Measurements from ENCODE around the gene MED28.
"Not testable (repeated sequence)": the region's sequence is repeated elsewhere in the genome, so short reads cannot be mapped to it uniquely, and the experiment has no call there.

MED28 gene

DNA sequence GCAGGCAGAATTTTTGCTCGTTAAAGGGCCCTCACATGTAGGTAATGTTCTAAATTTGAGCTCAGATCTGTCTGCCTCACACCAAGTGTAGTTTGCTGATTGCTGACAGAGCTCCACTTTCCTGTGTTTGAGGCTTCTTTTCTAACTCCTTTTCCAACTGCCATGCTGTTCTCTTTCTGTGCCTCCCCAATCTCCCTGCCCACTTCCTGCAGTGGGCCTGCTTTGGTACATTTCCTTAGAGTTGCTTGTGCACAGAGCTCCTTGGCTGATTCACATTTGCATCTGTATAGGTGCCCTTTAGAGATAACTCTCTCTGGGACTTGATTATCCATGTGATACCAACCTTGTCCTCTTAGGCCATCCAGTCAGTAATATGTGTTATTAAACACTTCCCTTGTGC lies 4.5 kb downstream of the MED28 start:
- DNase-seq (ENCODE audit: low read depth in 2 of 2): no peak

DNA sequence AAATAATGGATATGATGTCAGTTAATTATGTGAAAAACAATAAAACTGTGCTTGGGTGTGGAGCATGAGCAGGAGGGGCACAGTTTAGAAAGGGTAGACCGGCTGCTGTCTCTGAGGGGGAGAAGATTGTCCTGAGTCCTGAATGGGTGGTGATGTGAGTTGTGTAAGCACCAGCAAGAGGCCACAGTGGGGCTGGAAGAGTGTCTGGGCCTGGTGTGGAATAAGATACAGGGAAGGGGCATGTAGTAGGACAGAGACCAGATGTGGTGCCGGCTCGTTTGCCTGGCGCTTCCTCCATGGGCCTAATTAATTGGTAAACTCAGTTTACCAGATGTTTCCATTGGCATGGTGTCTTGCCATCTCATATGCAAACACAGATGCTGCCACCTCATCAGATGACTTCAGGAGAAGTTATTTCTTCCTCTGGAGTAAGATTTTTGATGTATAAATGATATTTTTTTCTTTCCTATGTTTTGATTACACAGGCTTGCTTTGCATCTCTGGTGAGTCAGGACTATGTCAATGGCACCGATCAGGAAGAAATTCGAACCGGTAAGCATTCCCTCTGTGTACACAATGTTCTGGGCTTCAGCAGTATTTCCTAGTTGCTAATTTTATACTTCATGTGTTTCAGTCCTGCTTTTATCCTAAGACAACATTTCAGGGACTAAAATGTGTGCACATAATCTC lies 5.1 kb downstream of the MED28 start:
- no peak for DNase-seq (ENCODE audit: low read depth in 2 of 2)

DNA sequence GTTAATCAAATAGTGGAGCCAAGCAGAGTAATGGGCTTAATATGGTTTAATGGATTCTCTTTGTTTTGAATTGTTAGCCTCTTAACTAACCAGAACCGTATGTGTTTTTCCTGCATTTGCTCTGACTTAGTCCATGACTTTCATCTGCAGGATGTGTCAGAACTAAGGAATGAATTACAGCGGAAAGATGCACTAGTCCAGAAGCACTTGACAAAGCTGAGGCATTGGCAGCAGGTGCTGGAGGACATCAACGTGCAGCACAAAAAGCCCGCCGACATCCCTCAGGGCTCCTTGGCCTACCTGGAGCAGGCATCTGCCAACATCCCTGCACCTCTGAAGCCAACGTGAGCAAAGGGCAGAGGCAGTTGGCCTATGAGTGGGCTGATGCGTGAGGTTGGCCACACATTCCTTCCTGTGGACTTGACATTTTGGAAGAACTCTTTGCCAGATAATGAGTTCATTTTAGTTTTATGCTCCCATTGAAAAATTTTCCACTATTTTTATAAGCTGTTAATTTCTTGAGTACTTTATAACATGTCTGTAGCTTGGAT lies 9.1 kb downstream of the MED28 start:
- no peak for DNase-seq (ENCODE audit: low read depth in 2 of 2)

DNA sequence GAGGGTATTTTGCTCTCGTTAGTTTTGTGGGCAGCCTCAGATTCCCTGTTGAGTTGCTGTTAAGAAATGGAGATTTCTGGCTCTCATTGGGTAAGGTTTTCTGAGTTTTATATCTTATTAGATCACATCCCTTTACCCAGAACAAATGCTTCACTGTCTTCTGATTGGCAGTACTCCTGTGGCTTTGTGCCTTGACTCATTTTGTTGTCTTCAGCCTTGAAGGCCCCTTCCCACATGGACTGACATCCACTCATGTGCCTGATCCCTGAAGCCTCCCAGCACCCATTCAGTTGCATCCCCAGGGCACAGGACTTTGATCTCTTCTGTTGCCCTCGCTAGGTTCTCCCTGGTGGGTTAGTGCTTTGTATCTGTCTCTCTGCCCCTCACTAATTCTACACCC lies 10.4 kb downstream of the MED28 start:
- no peak for DNase-seq (ENCODE audit: low read depth in 2 of 2)

DNA sequence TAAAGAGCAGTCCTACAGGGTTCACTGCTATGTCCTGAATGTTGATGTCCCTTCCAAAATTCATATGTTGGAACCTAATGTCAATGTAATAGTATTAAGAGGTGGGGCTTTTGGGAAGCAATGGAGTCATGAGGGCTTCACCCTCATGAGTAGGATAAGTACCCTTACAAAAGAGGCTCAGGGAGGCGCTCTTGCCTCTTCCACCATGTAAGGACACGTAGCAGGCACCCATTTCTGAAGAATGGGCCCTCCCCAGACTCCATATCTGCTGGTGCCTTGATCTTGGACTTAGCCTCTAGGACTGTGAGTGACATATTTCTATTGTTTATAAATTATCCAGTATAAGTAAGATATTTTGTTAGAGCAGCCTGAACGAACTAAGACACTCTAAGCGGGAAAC lies 15.8 kb downstream of the MED28 start:
- DNase-seq (ENCODE audit: low read depth in 2 of 2): no peak

DNA sequence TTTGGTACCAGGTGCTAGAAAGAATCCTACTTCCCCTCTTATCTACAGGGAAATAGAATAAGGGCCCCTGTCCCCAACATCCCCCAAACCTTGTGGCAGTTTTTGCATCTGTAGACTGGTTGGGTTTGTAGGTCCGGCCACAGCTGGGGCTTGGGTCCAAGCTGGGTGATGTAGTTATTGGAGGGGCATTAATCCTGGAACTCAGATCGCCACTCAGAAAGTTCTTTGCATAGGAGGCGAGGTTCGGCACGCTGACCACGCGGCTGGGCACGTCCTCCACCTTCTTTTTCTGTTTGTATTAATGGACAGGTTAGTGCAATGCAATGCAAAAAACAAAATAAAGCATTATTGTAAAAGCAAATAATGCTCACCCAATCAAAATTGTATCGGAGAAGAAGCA lies 19.2 kb downstream of the MED28 start:
- DNase-seq (ENCODE audit: low read depth in 2 of 2): no peak

DNA sequence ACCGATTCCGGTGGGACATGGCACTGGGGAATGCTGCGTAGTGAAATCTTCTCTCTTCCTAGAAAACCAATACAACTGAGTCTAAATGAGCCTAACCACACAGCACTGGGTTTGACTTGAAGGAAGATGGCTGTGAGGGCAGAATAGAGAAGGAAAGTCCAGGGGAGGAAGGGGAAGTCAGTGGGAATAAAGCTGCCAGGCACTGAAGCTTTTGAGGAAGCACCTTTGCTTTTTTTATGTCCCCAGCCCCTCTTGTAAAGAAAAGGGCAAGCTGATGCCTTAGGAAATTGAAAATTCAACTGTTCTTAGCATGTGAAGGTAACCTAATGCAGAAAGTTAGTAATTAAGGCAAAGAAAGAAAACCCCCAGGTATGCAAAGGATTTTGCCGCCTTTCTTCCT lies 20.6 kb downstream of the MED28 start:
- DNase-seq (ENCODE audit: low read depth in 2 of 2): no peak

DNA sequence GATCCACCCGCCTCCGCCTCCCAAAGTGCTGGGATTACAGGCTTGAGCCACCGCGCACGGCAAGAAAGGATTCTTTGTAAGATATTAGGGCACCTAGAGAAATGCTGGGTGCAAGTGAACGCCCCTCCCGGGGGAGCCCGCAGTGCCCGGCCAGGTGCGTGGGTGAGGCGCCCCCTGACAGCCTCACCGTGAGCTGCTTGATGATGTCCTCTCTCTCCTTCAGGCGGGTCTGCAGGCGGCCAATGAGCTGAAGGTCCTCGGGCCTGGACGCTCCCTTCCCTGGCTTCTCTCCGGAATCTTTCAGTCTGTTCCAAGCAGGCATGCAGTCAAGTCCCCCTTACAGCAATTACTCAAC lies 21.9 kb downstream of the MED28 start:
- DNase-seq (ENCODE audit: low read depth in 2 of 2): no peak

DNA sequence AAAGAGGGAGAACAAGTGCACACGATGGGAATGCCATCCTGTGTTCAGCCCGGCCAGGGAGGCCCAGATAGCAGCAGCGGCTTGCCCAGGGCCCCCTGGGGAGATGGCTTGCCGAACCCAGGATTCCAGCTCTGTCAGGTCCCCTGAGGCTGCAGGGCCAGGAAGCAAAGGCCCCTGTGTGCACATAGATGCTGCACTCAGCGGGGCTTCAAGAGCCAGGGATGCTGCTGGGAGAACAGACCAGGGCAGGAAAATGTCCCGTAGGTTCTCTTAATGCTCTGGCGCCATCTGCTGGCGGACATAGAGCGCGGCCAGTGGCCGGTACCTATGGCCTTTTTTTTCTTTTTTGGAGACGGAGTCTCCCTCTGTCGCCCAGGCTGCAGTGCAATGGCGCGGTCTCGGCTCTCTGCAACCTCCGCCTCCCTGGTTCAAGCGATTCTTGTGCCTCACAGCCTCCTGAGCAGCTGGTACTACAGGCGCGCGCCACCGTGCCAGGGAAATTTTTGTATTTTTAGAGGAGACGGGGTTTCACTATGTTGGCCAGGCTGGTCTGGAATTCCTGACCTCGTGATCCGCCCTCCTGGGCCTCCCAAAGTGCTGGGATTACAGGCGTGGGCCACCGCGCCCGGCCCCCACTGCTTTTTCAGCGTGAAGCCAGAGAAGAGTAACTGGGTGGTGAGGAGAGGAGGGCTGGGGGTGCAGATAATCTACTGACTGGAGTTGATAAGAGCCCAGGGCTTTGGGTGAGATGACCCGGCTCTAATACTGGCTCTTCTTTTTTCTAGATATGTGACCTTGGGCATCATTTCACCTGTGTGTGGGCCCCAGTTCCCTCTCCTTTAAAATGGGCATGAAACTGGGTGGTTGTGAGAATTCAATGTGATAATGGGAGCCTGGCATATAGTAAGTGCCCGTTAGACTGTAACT lies 22.5 kb downstream of the MED28 start:
- peak; percentile 67 for DNase-seq (ENCODE audit: low read depth in 2 of 2)

DNA sequence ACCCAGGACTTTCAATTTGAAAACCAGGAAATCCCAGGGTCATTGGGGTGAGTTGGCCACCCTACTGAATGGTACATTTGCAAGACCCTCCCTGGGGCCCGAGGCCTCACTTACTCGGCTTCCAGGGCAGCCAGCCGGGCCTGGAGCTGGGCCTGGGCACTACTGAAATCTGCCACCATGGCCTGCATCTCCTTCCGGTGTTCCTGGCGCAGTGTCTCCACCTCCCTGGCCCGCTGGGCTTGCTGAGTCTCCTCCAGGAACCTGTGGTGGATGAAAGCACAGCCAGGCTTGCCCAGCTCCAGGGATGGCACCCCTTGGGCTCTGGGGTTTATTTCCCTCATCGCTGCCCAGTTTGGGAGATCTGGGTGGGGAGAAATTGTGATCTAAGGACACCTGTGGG lies 24.7 kb downstream of the MED28 start:
- DNase-seq (ENCODE audit: low read depth in 2 of 2): no peak

DNA sequence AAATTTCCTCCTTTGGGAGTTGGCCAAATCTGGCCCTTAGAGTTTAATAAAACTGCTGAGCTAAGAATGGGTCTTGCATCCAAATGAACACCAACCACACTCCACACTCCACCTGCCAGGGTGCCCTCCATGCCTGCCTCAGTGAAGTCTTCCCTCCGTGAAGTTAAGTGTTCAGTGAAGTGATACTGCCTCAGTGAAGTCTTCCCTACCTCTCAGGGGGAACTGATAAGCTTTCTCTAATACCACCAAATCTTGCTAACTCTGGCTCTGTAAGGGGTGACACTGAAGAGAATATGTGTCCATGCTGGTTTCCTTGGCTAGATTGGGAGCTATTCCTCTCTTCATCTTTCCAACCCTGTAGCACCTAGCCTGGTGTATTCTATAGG lies 27.9 kb downstream of the MED28 start:
- DNase-seq (ENCODE audit: low read depth in 2 of 2): no peak

DNA sequence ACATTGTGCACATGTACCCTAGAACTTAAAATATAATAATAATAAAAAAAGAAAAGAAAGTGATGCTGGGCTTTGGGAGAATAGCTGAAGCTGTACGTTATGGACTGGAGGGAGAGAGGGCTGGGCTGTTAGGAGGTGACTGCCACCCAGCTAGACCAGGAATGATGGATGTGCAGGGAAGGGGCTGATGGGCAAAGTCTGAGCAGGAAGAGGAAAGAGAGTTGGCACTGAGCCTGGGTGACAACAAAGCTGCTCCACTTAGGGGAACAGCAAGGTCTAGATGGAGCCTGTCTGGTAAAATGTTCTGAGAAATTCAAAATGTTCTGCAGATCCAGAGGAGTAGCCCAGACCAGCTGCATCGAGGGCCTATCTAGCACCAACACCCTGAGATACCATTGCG lies 32.3 kb downstream of the MED28 start:
- no peak for DNase-seq (ENCODE audit: low read depth in 2 of 2)

DNA sequence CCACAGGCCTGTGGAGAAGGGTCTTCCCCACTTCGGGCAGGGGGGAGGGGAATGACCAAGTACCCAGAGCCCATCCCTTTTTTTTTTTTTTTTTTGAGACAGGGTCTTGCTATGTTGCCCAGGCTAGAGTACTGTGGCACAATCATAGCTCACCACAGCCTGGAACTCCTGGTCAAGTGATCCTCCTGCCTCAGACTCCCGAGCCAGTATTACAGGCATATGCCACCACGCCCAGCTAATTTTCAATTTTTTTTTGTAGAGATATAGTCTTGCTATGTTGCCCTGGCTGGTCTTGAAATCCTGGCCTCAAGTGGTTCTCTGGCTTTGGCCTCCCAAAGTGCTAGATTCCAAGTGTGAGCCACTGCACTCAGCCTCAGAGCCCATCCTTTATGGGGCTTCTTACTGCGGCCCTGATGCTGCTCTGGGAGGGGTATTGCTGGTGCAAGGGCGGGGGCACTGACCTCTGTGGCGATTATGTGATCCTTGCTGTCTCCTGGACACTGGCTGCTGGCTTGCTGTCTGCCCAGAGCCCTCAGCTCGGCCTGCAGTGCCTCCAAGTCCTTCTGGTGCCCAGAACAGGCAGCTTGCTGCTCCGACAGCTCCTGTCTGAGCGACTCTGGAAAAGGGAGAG lies 32.9 kb downstream of the MED28 start:
- no peak for DNase-seq (ENCODE audit: low read depth in 2 of 2)

DNA sequence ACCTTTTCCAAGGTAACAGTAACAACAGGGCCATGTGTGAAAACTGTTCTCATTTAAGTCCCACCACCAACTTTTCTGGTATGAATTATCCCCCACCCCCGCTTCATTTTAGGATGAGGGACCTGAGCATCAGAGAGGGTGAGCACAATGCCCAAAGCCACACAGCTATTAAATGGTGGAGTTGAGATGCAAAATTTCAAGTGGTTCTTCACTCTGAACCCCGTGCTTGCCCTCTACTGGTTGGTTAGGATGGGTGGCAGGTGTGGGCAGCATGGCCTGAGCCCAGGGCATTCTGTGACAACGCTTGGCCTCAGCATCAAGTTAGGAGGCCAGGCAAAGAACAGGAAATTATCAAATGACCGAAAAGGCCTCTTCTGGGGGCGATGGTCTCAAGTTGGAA lies 33.5 kb downstream of the MED28 start:
- DNase-seq (ENCODE audit: low read depth in 2 of 2): no peak

DNA sequence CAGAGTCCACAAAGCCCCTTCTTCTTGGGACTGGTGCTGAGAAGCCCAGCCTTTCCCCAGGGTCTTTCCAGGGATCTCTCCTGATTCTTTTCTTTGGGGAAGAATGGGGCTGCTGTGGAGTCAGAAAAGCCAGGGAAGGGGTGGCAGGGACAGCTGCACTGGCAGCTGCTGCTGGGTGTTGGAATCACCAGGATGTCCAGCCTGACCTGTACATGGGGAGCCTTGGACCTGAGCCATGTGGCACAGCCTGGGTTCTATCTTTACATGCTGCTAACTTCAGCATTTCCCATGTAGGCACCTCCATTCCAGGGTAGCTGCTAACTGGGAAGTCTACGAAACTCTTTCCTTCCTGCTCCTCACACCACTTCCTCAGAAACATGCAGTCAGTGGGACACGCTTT lies 36.0 kb downstream of the MED28 start:
- DNase-seq (ENCODE audit: low read depth in 2 of 2): no peak

DNA sequence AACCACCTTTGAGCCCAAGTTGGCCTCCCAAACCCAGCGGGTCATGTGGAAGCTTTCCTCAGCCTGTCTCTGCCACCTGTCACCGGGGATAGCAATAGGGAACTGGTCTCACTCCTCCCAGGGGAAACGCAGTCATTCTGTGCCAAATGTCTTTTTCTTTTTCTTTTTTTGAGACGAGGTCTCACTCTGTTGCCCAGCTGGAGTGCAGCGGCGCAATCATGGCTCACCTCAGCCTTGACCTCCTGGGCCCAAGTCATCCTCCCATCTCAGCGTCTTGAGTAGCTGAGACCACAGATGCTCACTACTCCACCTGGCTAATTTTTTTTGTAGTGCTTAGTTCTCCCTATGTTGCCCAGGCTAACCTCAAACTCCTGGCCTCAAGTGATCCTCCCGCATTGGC lies 40.3 kb downstream of the MED28 start:
- no peak for DNase-seq (ENCODE audit: low read depth in 2 of 2)

DNA sequence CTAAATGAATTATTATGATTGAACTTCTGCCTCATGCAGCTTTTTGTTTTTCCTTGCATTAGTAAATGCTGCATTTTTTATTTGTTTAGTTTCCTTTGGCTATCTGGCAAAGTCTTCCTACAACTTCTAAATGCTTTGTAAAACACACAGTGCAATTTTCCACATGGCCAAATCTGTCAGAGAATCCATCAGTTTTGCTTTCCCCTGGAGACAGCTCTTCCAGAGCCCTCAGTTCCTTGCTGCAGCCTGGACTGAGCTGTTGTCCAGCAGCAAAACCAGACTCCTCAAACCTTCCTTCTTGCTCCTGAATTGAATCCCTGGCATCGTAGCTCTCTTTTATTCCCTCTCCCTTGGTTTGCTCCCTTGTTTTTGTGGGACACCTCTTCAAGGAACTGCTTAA lies 42.6 kb downstream of the MED28 start:
- no peak for DNase-seq (ENCODE audit: low read depth in 2 of 2)

DNA sequence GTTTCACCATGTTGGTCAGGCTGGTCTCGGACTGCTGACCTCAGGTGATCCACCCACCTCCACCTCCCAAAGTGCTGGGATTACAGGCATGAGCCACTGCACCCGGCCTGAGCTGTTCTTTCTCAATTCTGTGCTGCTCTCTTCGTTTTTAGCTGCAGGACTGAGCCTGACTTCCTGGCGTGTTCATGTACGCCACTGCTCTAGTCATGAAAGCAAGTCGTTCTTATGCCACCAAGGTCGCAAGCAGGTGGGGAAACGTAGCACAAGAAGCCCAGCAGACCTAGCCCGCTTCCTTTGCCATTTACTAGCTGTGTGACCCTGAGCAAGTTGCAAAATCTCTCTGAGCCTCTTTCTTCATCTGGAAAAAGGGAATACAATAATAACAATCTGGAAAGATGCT lies 43.4 kb downstream of the MED28 start:
- no peak for DNase-seq (ENCODE audit: low read depth in 2 of 2)

DNA sequence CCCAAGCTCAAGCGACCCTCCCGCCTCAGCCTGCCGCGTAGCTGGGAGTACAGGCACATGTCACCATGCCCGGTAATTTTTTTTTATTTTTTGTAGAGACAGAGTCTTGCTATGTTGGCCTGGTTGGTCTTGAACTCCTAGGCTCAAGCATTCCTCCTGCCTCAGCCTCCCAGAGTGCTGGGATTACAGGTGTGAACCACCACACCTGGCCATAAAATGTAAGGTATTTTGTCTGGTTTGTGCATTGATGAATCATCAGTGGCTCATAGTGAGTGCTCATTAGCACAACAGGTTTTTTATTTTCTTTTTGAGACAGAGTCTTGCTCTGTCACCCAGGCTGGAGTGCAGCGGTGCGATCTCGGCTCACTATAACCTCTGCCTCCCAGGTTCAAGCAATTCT lies 44.8 kb downstream of the MED28 start:
- DNase-seq (ENCODE audit: low read depth in 2 of 2): not testable (repeated sequence)

DNA sequence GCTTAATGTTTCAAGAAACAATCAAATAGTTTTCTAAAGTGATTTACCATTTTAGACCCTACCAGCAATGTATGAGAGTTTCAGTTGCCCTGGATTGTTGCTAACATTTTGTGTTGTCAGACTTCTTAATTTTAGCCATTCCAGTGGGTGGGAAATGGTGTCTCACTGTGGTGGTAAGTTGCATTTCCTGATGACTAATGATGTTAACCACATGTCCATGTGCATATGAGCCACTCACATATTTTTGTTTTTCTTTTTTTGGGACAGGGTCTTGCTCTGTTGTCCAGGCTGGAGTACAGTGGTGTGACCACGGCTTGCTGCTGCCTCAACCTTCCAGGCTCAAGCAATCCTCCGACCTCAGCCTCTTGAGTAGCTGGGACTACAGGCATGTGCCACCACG lies 48.3 kb downstream of the MED28 start:
- no peak for DNase-seq (ENCODE audit: low read depth in 2 of 2)

DNA sequence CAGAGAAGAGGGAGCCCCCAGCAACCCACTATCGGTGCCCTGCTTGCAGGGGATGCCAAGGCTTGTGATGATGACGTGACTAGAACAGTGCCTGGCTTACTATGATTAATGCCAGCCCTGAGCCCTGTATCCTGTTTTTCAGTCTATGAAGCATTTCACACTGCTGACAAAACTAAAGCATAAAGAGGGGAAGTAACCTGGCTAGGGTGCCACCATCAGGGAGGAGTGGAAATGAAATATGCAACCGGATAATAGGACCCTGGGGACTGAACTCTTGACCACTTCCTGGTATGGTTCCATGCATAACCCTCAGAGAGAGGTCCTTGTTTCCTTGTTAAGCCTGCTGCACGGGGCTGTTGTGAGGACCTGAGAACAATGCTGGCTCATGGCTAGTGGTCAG lies 50.3 kb downstream of the MED28 start:
- DNase-seq (ENCODE audit: low read depth in 2 of 2): no peak

DNA sequence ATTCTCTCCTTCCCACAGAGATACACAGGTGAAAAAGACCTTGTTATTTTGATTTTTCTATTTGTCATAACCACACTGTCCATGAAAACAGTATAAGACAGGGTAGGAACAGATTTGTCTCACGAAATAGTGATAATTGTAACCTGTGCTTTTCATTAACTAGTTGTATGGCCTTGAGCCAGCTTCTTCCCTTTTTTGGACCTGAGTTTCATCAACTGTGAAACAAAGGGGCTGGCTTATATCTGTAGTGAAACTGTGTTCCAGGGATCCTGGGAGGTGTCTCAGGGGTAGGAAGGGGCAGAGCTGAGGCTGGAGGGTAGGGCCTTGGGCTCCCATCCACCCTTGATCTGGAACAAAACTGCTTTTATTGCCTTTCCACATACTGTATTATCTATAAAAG lies 50.9 kb downstream of the MED28 start:
- DNase-seq (ENCODE audit: low read depth in 2 of 2): no peak

DNA sequence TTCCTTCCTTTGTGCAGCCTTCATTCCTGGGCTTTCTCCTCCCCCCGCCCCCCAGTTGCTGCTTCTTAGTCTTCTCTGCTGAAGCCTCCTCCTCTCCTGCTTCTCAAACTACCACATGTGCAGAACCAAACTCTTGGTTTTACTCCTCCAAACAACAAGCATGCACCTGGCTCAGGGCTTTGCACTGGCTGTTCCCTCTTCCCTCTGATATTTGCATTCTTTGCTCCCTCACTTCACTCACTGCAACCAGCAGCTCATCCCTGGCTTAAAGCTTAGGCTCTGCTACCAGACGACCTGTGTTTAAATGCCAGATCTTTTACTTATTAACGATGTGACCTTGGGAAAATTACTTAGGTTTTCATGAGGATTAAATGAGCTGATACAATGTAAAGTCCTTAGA lies 51.4 kb downstream of the MED28 start:
- DNase-seq (ENCODE audit: low read depth in 2 of 2): no peak
